GM12875 (cell line): ENCODE data around the gene NUMBL.

ENCODE experiments used
- H3K4me3 ChIP-seq: one replicate; pipeline ENCODE4 v1.5.1; 2011; ENCODE audit warnings: low read depth, low read length, control low read depth
- TF ChIP-seq, protein P1 (sequence below): IDR thresholded peaks from 2 replicates; pipeline ENCODE4 v1.5.1; 2011; ENCODE audit warnings: low read depth, mild to moderate bottlenecking, control low read depth, inconsistent platforms, low read length, moderate library complexity, borderline replicate concordance; ENCODE audit not compliant: insufficient read depth

The NUMBL gene

DNA sequence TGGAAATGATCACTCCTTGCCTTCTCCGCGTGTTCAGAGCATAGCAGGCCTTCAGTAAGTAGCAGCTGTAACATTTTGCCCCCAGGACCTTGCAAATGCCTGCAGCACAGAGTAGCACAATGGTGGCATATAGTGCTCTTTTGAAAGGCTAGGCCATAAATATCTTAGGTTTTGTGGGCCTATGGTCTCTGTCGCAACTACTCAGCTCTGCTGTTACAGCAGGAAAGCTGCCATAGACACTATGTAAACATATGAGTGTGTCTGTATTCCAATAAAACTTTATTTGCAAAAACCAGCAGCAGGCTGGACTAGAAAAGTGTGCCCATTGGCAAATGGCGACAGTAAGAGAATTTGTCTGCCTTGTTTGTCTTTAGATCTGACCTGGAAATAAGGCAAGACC, 35.8 kb upstream of the NUMBL start:
- TF ChIP-seq, protein P1, sequence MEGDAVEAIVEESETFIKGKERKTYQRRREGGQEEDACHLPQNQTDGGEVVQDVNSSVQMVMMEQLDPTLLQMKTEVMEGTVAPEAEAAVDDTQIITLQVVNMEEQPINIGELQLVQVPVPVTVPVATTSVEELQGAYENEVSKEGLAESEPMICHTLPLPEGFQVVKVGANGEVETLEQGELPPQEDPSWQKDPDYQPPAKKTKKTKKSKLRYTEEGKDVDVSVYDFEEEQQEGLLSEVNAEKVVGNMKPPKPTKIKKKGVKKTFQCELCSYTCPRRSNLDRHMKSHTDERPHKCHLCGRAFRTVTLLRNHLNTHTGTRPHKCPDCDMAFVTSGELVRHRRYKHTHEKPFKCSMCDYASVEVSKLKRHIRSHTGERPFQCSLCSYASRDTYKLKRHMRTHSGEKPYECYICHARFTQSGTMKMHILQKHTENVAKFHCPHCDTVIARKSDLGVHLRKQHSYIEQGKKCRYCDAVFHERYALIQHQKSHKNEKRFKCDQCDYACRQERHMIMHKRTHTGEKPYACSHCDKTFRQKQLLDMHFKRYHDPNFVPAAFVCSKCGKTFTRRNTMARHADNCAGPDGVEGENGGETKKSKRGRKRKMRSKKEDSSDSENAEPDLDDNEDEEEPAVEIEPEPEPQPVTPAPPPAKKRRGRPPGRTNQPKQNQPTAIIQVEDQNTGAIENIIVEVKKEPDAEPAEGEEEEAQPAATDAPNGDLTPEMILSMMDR = no peak
- H3K4me3 ChIP-seq = no peak overlapping the region

DNA sequence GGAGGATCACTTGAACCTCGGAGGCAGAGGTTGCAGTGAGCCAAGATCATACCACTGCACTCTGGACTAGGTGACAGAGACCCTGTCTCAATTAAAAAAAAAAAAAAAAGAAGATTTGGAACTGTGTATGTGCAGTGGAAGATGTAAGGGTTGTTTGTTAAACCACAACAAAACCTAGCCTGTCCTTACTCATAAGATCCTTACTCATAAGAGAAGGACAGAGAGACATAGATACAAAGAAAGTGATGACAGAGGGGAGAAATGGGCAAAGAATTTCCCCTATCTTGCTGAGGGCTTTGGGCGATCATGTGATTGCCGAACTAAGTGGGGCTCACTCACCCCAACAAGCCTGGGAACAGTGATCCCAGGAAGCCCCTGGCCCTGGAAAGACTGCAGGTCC, 34.4 kb upstream of the NUMBL start:
- no peak overlapping the region for H3K4me3 ChIP-seq
- TF ChIP-seq, protein P1 = no peak

DNA sequence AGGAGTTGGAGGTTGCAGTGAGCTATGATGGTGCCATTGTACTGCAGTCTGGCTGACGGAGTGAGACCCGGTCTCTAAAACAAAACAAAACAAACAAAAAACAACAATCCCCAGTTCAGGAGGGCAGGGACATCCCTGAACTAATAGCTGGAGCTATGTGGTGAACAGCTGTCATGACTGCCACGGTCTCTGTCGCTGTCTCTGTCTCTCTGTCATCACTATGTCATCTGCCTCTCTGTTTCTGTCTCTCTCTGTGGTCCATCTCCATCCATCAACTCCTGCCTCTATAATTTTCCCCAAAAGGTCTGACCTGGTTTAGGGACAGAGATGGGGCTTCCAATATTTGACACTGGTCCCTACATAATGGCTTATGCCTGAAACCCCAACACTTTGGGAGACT, 33.9 kb upstream of the NUMBL start:
- TF ChIP-seq, protein P1 = no peak
- H3K4me3 ChIP-seq = no peak overlapping the region

DNA sequence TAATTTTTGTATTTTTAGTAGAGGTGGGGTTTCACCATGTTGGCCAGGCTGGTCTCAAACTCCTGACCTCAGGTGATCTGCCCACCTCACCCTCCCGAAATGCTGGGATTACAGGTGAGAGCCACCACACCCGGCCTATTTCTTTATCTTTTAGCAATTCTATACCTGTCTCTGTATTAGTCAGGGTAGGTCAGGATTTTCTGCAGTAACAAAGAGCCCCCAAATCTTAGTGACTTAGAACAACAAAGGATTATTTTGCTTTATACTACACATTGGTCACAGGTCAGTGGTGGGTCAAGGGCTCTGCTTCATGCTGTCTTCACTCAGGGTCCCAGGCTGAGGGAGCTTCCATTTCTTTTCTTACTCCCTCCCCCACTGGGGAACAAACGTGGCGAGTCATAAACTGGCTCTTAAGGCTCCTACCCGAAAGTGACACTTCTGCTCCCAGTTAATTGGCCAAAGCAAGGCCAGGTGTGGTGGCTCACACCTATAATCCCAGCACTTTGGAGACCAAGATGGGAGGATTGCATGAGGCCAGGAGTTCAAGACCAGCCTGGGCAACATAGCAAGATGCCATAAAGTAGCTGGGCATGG, 33.3 kb upstream of the NUMBL start:
- TF ChIP-seq, protein P1 = no peak

DNA sequence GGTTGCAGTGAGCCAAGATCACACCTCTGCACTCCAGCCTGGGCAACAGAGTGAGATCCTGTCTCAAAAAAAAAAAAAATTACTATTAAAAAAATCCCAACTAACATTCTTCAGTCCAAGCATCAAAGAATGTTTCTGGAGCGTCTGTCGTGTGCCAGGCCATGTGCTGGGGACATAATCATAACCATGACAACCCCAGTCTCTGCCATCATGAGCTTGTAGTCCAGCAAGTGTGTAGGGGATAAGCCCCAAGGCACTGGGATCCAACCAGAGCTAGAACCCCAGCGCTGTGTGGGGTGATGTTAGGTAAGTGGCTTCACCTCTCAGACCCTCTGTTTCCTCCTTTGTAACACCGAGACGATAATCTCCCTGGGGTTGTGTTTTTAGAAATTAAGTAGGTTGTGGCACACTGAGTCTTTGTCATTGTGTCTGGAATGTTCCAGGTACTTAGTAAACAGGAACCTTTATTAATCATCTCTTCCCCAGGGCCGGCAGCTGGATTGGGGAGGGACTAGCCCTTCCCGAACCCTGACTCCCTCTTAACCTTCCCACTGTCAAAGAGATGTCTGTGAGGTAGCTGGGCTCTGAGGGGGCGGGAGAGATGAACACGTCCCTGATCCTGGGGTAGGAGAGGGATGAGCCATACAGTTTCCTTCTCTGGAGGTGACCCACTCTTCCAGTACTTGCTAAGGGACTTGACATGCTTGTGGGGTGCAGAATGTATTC, 31.6 kb upstream of the NUMBL start:
- H3K4me3 ChIP-seq = no peak overlapping the region
- TF ChIP-seq, protein P1 = no peak

More for the DNA sequence above, 33.3 kb upstream of the NUMBL start:
- no peak overlapping the region for H3K4me3 ChIP-seq

DNA sequence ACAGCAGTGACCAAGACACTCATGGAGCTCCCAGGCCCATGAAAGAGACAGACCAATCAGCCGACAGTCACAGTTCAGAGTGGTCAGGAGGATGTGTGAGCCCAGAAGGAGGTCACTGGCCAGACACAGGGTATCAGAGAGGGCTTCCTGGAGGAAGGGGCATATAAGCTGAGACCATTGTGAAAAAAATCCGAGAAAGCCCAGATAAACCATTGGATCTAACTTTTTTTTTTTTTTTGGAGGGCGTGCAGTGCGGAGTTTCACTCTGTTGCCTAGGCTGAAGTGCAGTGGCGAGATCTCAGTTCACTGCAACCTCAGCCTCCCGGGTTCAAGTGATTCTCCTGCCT, 30.7 kb upstream of the NUMBL start:
- H3K4me3 ChIP-seq = no peak overlapping the region
- TF ChIP-seq, protein P1 = no peak

DNA sequence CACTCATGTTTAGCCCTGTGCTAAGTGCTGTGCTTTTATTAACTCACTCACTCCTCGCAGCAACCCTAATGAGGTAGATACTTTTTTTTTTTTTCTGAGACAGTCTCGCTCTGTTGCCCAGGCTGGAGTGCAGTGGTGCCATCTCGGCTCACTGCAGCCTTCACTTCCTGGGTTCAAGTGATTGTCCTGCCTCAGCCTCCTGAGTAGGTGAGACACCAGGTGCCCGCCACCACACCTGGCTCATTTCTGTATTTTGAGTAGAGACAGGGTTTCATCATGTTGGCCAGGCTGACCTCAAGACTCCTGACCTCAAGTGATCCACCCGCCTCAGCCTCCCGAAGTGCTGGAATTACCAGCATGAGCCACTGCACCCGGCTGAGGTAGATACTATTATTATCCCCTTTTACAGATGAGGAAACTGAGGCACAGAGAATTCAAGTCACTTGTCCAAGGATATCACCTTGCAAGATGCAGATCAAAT, 29.0 kb upstream of the NUMBL start:
- peak overlapping the region; percentile 71 for H3K4me3 ChIP-seq
- TF ChIP-seq, protein P1 = no peak
